ENCODE results near the gene CSF1. TPM values are rescaled to one million over a fixed set of nuclear protein-coding genes. Genes with fewer than 3 reads are reported as not detected.

CSF1 gene
- polyA plus RNA-seq, 3 donors = 0.11 to 0.69 (median 0.38) TPM

- no peak overlapping the region for H3K4me2 ChIP-seq (replicated peaks; ENCODE audit: extremely low read depth, low read length, poor library complexity, severe bottlenecking)
- H3K9me3 ChIP-seq (replicated peaks in 1 of 2; ENCODE audit: control insufficient read depth in 1 of 2, insufficient read depth in 1 of 2, low read length in 2 of 2) = no peaks in the 10 kb centered on the region
- intact Hi-C loops (cut with micrococcal nuclease) = no loop called here
- H3K27me3 Mint-ChIP-seq (ENCODE audit: low read depth in 3 of 3) = peaks cover 25 to 30% (median 26%) of the 10 kb centered on the region in 3 donors
- peaks cover 0 to 14% of the 10 kb centered on the region in 2 donors for H3K36me3 Mint-ChIP-seq
- H3K9ac ChIP-seq (ENCODE audit: insufficient read depth, low read length, poor library complexity, severe bottlenecking) = no peak overlapping the region
- TF ChIP-seq CTCF (IDR thresholded peaks at IDR 0.05) = no peak
- peaks cover 0 to 2% (median 0%) of the 10 kb centered on the region in 7 donors for H3K9me3 Mint-ChIP-seq
- DNase-seq = no peak
- peaks cover 52% of the 10 kb centered on the region for H3K4me1 Mint-ChIP-seq
- WGBS (ENCODE audit: insufficient coverage) = 66% methylated on average over 5 of the region's 7 CpGs
- H3K36me3 ChIP-seq (replicated peaks in 1 of 2; ENCODE audit: control insufficient read depth in 1 of 2, insufficient read depth in 2 of 2, low read length in 2 of 2) = no peaks in the 10 kb centered on the region
- H3K27ac ChIP-seq (ENCODE audit: low read depth in 1 of 2, low read length in 2 of 2) = no peak overlapping the region
- no peak overlapping the region for H2AFZ ChIP-seq (ENCODE audit: insufficient read depth, low read depth, low read length, poor library complexity, severe bottlenecking)
- no peak overlapping the region for H3K27ac Mint-ChIP-seq
- no peak overlapping the region for H3K4me3 Mint-ChIP-seq
- no peak overlapping the region for H3K4me3 ChIP-seq (replicated peaks in 1 of 3; ENCODE audit: low read depth in 2 of 3, low read length in 3 of 3)
- peaks cover 5 to 26% of the 10 kb centered on the region in 2 donors for H3K27me3 ChIP-seq (ENCODE audit: control insufficient read depth in 2 of 2, insufficient read depth in 2 of 2, low read length in 2 of 2)
- no peaks in the 10 kb centered on the region for H3K79me2 ChIP-seq (ENCODE audit: insufficient read depth, low read length)
- H4K20me1 ChIP-seq (ENCODE audit: insufficient read depth, low read length) = no peaks in the 10 kb centered on the region
- H3K4me1 ChIP-seq (ENCODE audit: control insufficient read depth in 1 of 2, insufficient read depth in 2 of 2, low read length in 2 of 2) = peaks cover 21 to 36% of the 10 kb centered on the region in 2 donors
Measured at GRCh38 chr1:109904105-109904817, 6.4 kb upstream of the CSF1 start.

GRCh38 chr1:109905491-109905890 lies 5.2 kb upstream of the CSF1 start:
- DNase-seq = peak in 1 of 3 donors; percentile 39
- H3K4me1 Mint-ChIP-seq = peaks cover 47% of the 10 kb centered on the region
- no peak overlapping the region for H3K4me3 Mint-ChIP-seq
- peaks cover 37 to 42% (median 38%) of the 10 kb centered on the region in 3 donors for H3K27me3 Mint-ChIP-seq (ENCODE audit: low read depth in 3 of 3)
- H2AFZ ChIP-seq (ENCODE audit: insufficient read depth, low read depth, low read length, poor library complexity, severe bottlenecking) = no peak overlapping the region
- no peaks in the 10 kb centered on the region for H3K9me3 ChIP-seq (replicated peaks in 1 of 2; ENCODE audit: control insufficient read depth in 1 of 2, insufficient read depth in 1 of 2, low read length in 2 of 2)
- H3K79me2 ChIP-seq (ENCODE audit: insufficient read depth, low read length) = no peaks in the 10 kb centered on the region
- TF ChIP-seq CTCF (IDR thresholded peaks at IDR 0.05) = no peak
- no peak overlapping the region for H3K4me2 ChIP-seq (replicated peaks; ENCODE audit: extremely low read depth, low read length, poor library complexity, severe bottlenecking)
- WGBS (ENCODE audit: insufficient coverage) = 100% methylated on average over 3 of the region's 7 CpGs
- peak overlapping the region in 6 of 7 donors; percentile 42 to 90 (median 76) for H3K27ac Mint-ChIP-seq
- no peaks in the 10 kb centered on the region for H4K20me1 ChIP-seq (ENCODE audit: insufficient read depth, low read length)
- H3K4me3 ChIP-seq (replicated peaks in 1 of 3; ENCODE audit: low read depth in 2 of 3, low read length in 3 of 3) = no peak overlapping the region
- peaks cover 15 to 29% of the 10 kb centered on the region in 2 donors for H3K4me1 ChIP-seq (ENCODE audit: control insufficient read depth in 1 of 2, insufficient read depth in 2 of 2, low read length in 2 of 2)
- H3K9ac ChIP-seq (ENCODE audit: insufficient read depth, low read length, poor library complexity, severe bottlenecking) = no peak overlapping the region
- H3K27me3 ChIP-seq (ENCODE audit: control insufficient read depth in 2 of 2, insufficient read depth in 2 of 2, low read length in 2 of 2) = peaks cover 14 to 38% of the 10 kb centered on the region in 2 donors
- no peaks in the 10 kb centered on the region for H3K36me3 ChIP-seq (replicated peaks in 1 of 2; ENCODE audit: control insufficient read depth in 1 of 2, insufficient read depth in 2 of 2, low read length in 2 of 2)
- intact Hi-C loops (cut with micrococcal nuclease) = no loop called here
- peaks cover 0 to 19% of the 10 kb centered on the region in 2 donors for H3K36me3 Mint-ChIP-seq
- H3K27ac ChIP-seq (ENCODE audit: low read depth in 1 of 2, low read length in 2 of 2) = no peak overlapping the region
- peaks cover 0 to 2% (median 0%) of the 10 kb centered on the region in 7 donors for H3K9me3 Mint-ChIP-seq

Data from CD14-positive monocyte (primary cell).